ENCODE results near the gene RNF214. TPM values are rescaled to one million over a fixed set of nuclear protein-coding genes. Genes with fewer than 3 reads are reported as not detected.

RNF214 gene
- total and polyA plus RNA-seq, 8 donors = 6.7 to 21.6 (median 11.0) TPM

GRCh38 chr11:117195761-117196160, 36.7 kb upstream of the RNF214 start:
- WGBS, 5 donors = 81 to 90% (median 88%) methylated on average over 17 to 19 of the region's 19 CpGs
- H3K9me3 ChIP-seq = no peaks in the 10 kb centered on the region
- H3K4me3 ChIP-seq = no peak overlapping the region
- peaks cover 37 to 65% (median 60%) of the 10 kb centered on the region in 4 donors for H3K36me3 ChIP-seq
- H3K4me1 ChIP-seq = peaks cover 22 to 59% (median 47%) of the 10 kb centered on the region in 4 donors
- DNase-seq = no peak
- peak overlapping the region in 4 of 5 donors; percentile 12 to 94 (median 54) for H3K27ac ChIP-seq
- no peaks in the 10 kb centered on the region for H3K27me3 ChIP-seq
- TF ChIP-seq EP300 (IDR thresholded peaks at IDR 0.05) (no peak), CTCF (IDR thresholded peaks at IDR 0.05) (no peak), POLR2A (IDR thresholded peaks at IDR 0.05) (no peak), POLR2AphosphoS5 (IDR thresholded peaks at IDR 0.05) (no peak)
- intact Hi-C loops (cut with DNase I; ENCODE audit: low total_unique reads) = no loop called here

- H3K27me3 ChIP-seq = no peaks in the 10 kb centered on the region
- intact Hi-C loops (cut with DNase I; ENCODE audit: low total_unique reads) = no loop called here
- H3K27ac ChIP-seq = peak overlapping the region in 4 of 5 donors; percentile 87 to 94 (median 91)
- peaks cover 22 to 66% (median 54%) of the 10 kb centered on the region in 4 donors for H3K4me1 ChIP-seq
- WGBS, 5 donors = 75 to 86% (median 78%) methylated on average over 7 of the region's 7 CpGs
- DNase-seq = no peak
- TF ChIP-seq POLR2AphosphoS5 (IDR thresholded peaks at IDR 0.05) (no peak), EP300 (IDR thresholded peaks at IDR 0.05) (no peak)
- H3K4me3 ChIP-seq = no peak overlapping the region
- H3K36me3 ChIP-seq = peaks cover 25 to 61% (median 49%) of the 10 kb centered on the region in 4 donors
- H3K9me3 ChIP-seq = no peaks in the 10 kb centered on the region
These were observed 35.5 kb upstream of the RNF214 start for GRCh38 chr11:117197006-117197405.

- Histone ChIP-seq H3K4me3 (peak overlapping the region; percentile 16 to 59 (median 54)), H3K27me3 (no peaks in the 10 kb centered on the region), H3K9me3 (no peaks in the 10 kb centered on the region), H3K4me1 (peaks cover 22 to 68% (median 58%) of the 10 kb centered on the region in 4 donors), H3K27ac (peak overlapping the region; percentile 62 to 94 (median 89)), H3K36me3 (peaks cover 17 to 59% (median 47%) of the 10 kb centered on the region in 4 donors)
- intact Hi-C loops (cut with DNase I; ENCODE audit: low total_unique reads) = no loop called here
- WGBS, 5 donors = 26 to 56% (median 32%) methylated on average over 16 to 17 of the region's 17 CpGs
- TF ChIP-seq POLR2AphosphoS5 (IDR thresholded peaks at IDR 0.05) (peak; percentile 33 to 67 (median 59)), POLR2A (IDR thresholded peaks at IDR 0.05) (no peak), EP300 (IDR thresholded peaks at IDR 0.05) (no peak), CTCF (IDR thresholded peaks at IDR 0.05) (peak in 5 of 7 experiments; percentile 29 to 55 (median 45))
- DNase-seq = peak; percentile 57 to 82
These were observed 34.7 kb upstream of the RNF214 start for GRCh38 chr11:117197516-117198456.

DNA sequence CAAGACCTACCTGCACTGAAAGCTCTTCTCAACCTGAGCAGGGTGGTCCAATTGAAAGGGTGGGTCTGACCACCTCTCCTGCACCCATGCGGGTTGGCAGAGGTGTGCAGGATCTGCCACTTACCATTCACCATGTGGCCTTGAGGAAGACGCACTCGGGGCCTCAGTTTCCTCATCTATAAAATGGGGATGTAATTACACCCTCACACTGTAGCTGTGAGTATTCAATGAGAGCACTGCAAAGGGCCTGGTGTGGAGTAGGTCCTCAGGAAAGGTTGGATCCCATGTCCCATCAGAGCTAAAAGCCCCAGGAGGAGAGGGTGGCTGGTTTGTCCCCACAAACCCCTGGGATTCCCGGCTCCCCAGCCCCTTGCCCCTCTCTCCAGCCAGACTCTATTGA, 33.9 kb upstream of the RNF214 start:
- TF ChIP-seq POLR2AphosphoS5 (IDR thresholded peaks at IDR 0.05) (no peak), CTCF (IDR thresholded peaks at IDR 0.05) (no peak), POLR2A (IDR thresholded peaks at IDR 0.05) (no peak), EP300 (IDR thresholded peaks at IDR 0.05) (no peak)
- Histone ChIP-seq H3K9me3 (no peaks in the 10 kb centered on the region), H3K27ac (peak overlapping the region; percentile 62 to 94 (median 89)), H3K4me1 (peaks cover 22 to 70% (median 61%) of the 10 kb centered on the region in 4 donors), H3K27me3 (no peaks in the 10 kb centered on the region), H3K36me3 (peaks cover 17 to 59% (median 47%) of the 10 kb centered on the region in 4 donors), H3K4me3 (peak overlapping the region in 3 of 4 donors; percentile 54 to 59 (median 54))
- 58 to 75% (median 70%) methylated on average over 3 to 4 of the region's 4 CpGs for WGBS, 5 donors
- intact Hi-C loops (cut with DNase I; ENCODE audit: low total_unique reads) = no loop called here
- DNase-seq = no peak

Measured in stomach (tissue), 9 donors.